Measurements from ENCODE around the gene NKG7.

DNA sequence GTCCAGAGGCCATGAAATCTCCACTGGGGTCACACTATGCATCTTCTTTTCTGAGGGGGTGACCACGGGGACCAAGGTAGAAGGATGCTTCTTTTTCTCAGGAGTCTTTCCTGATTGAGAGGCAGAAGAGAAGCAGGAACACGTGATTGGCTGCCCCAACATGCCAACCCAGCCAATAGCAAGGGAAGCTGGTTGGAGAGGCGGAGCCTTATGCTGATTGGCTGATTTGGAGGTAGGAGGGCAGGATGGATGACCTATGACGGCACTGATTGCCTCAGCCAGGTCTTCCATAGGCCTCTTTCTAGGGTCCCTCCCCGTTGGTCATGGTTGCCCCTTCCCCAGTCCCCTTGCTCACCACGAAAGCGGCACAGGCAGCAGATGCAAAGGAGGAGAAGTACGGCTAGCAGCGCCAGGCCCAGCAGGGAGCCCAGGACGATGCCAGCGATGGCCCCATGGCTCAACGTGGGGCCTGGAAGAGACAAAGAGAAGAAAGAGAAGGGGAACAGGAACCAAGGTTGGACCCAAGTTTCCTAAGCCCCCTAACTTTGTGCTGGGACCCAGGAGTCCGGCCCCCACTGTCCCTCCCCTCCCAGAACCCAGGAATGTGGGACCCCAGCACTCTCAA lies 38.5 kb downstream of the NKG7 start:
- TF ChIP-seq, protein P1, sequence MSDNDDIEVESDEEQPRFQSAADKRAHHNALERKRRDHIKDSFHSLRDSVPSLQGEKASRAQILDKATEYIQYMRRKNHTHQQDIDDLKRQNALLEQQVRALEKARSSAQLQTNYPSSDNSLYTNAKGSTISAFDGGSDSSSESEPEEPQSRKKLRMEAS (IDR thresholded peaks at IDR 0.05), result no peak
- no peak for TF ChIP-seq EP300 (IDR thresholded peaks at IDR 0.05; ENCODE audit: borderline replicate concordance)
- no peak for TF ChIP-seq YY1 (IDR thresholded peaks at IDR 0.05; ENCODE audit: low read depth)
- TF ChIP-seq RAD21 (IDR thresholded peaks at IDR 0.05; ENCODE audit: low read depth), result no peak
- TF ChIP-seq REST (IDR thresholded peaks at IDR 0.05; ENCODE audit: low read depth), result no peak
- TF ChIP-seq CEBPB (IDR thresholded peaks at IDR 0.05), result no peak
- TF ChIP-seq ZBTB7A (IDR thresholded peaks at IDR 0.05; ENCODE audit: low read depth), result no peak
- TF ChIP-seq TCF12 (IDR thresholded peaks at IDR 0.05; ENCODE audit: low read depth), result no peak
